H1 (cell line): ENCODE measurements around the gene ELL2. TPM values are rescaled to one million over a fixed set of nuclear protein-coding genes. Genes with fewer than 3 reads are reported as not detected.

Source experiments
- BRCA1 ChIP-seq: IDR thresholded peaks from 2 replicates; pipeline ENCODE4 v1.6.1; 2012; ENCODE audit warnings: low read depth, low read length, improper control_type of control experiment
- CHD1 ChIP-seq: IDR thresholded peaks from 2 replicates; pipeline ENCODE4 v1.6.1; 2012; ENCODE audit warnings: low read depth, low read length, improper control_type of control experiment
- CHD7 ChIP-seq: fragments of 300-600 bp; sonication (generic); IDR thresholded peaks from 2 replicates; pipeline ENCODE4 v1.7.1; 2012; ENCODE audit warnings: low read length, moderate library complexity, mild to moderate bottlenecking, inconsistent platforms; ENCODE audit not compliant: insufficient replicate concordance
- E2F6 ChIP-seq: IDR thresholded peaks from 2 replicates; pipeline ENCODE4 v1.6.1; 2012; ENCODE audit warnings: inconsistent platforms
- JUN ChIP-seq: IDR thresholded peaks from 2 replicates; pipeline ENCODE4 v1.6.1; 2011; ENCODE audit warnings: low read depth, mild to moderate bottlenecking, improper control_type of control experiment, low read length
- NRF1 ChIP-seq: IDR thresholded peaks from 2 replicates; pipeline ENCODE4 v1.6.1; 2011; ENCODE audit warnings: mild to moderate bottlenecking, low read depth, low read length, improper control_type of control experiment
- PHF8 ChIP-seq: fragments of 200-600 bp; sonication (generic); conservative IDR thresholded peaks from 2 replicates; pipeline ENCODE4 v1.7.1; 2012; ENCODE audit warnings: low read depth, mild to moderate bottlenecking, inconsistent platforms, low read length, moderate library complexity
- POLR2A ChIP-seq, 2 experiments: IDR thresholded peaks; 1 replicate in 1 of 2; 2 replicates in 1 of 2; pipeline ENCODE4 v1.6.1; 2011; ENCODE audit warnings: low read depth in 2 of 2, low read length in 2 of 2, mild to moderate bottlenecking in 2 of 2; ENCODE audit errors: control extremely low read depth in 1 of 2
- SP2 ChIP-seq: IDR thresholded peaks from 2 replicates; pipeline ENCODE4 v1.6.1; 2012; ENCODE audit warnings: mild to moderate bottlenecking, low read length, inconsistent platforms
- polyA plus RNA-seq, 7 experiments: library from polyadenylated mRNA; depleted of rRNA in 3 of 7; stranded (reverse) in 5 of 7; unstranded in 2 of 7; fragments of >200 nt in 5 of 7; fragments of 200-250 nt in 2 of 7; gene quantifications; 1 replicate in 5 of 7; 2 replicates in 1 of 7; 4 replicates in 1 of 7; pipeline versions ENCODE4 v1.2.1 to v1.2.3, GENCODE V29; 2011 to 2013; ENCODE audit warnings: missing spikeins in 2 of 7, mixed read lengths in 2 of 7
- total RNA-seq: library from RNA; stranded (reverse); fragmentation: NEBNext Ultra II Directional; extraction: Animal tissue kit (Norgen Biotek cat#: 25700); gene quantifications from 2 replicates; pipeline ENCODE4 v1.2.1, GENCODE V29; 2021

The ELL2 gene
- total and polyA plus RNA-seq, 2 of the 8 experiments (the other 6 are each of a cell fraction or from before 2014, with no cell fraction given): 6.3 to 29.4 TPM

GRCh38 chr5:95962475-95962773, 773 bp upstream of the ELL2 start (continued):
- no peak for TF ChIP-seq CHD7
- 0 out of 2 replicates have a peak, but pooled peaks have one; percentile 3 for TF ChIP-seq PHF8
- TF ChIP-seq CHD1: no peak
- TF ChIP-seq POLR2A (IDR thresholded peaks at IDR 0.05; ENCODE audit: control extremely low read depth in 1 of 2, low read depth in 2 of 2, low read length in 2 of 2): peak in 1 of 2 experiments; percentile 54; a peak in 2 of 3 replicates
- peak; percentile 37; the same call in 1 of the 2 replicates for TF ChIP-seq E2F6
- TF ChIP-seq JUN: no peak
- no peak for TF ChIP-seq NRF1
- TF ChIP-seq BRCA1: no peak
- no peak for TF ChIP-seq SP2
